ENCODE data around the gene SAMD8. TPM values are rescaled to one million over a fixed set of nuclear protein-coding genes. Genes with fewer than 3 reads are reported as not detected.

The SAMD8 gene
- total RNA-seq, 1 donor = 38.1 TPM

- DNase-seq (ENCODE audit: low read depth) = no peak
- H3K4me3 ChIP-seq (ENCODE audit: low read depth, low read length) = no peak overlapping the region
- TF ChIP-seq CTCF (IDR thresholded peaks at IDR 0.05; ENCODE audit: insufficient read depth, low read length) = no peak
These were observed 36.6 kb upstream of the SAMD8 start for GRCh38 chr10:75074711-75075445.

- TF ChIP-seq CTCF (IDR thresholded peaks at IDR 0.05; ENCODE audit: insufficient read depth, low read length) = no peak
- no peak for DNase-seq (ENCODE audit: low read depth)
- H3K4me3 ChIP-seq (ENCODE audit: low read depth, low read length) = no peak overlapping the region
These were observed 35.1 kb upstream of the SAMD8 start for GRCh38 chr10:75076348-75076747.

GRCh38 chr10:75079436-75080083 is 31.9 kb upstream of the SAMD8 start:
- H3K4me3 ChIP-seq (ENCODE audit: low read depth, low read length) = no peak overlapping the region
- DNase-seq (ENCODE audit: low read depth) = no peak
- TF ChIP-seq CTCF (IDR thresholded peaks at IDR 0.05; ENCODE audit: insufficient read depth, low read length) = no peak

GRCh38 chr10:75080554-75080953 is 30.9 kb upstream of the SAMD8 start:
- no peak overlapping the region for H3K4me3 ChIP-seq (ENCODE audit: low read depth, low read length)
- DNase-seq (ENCODE audit: low read depth) = no peak
- TF ChIP-seq CTCF (IDR thresholded peaks at IDR 0.05; ENCODE audit: insufficient read depth, low read length) = no peak

GRCh38 chr10:75081379-75081778 is 30.1 kb upstream of the SAMD8 start:
- H3K4me3 ChIP-seq (ENCODE audit: low read depth, low read length) = no peak overlapping the region
- DNase-seq (ENCODE audit: low read depth) = no peak
- TF ChIP-seq CTCF (IDR thresholded peaks at IDR 0.05; ENCODE audit: insufficient read depth, low read length) = no peak

GRCh38 chr10:75083972-75084833 is 27.3 kb upstream of the SAMD8 start:
- no peak overlapping the region for H3K4me3 ChIP-seq (ENCODE audit: low read depth, low read length)
- peak; percentile 60 for DNase-seq (ENCODE audit: low read depth)
- no peak for TF ChIP-seq CTCF (IDR thresholded peaks at IDR 0.05; ENCODE audit: insufficient read depth, low read length)
